Naive thymus-derived CD4-positive, alpha-beta T cell (primary cell): ENCODE results near the gene SLC39A11. TPM values are rescaled to one million over a fixed set of nuclear protein-coding genes. Genes with fewer than 3 reads are reported as not detected.
"Not testable (repeated sequence)": the region's sequence is repeated elsewhere in the genome, so short reads cannot be mapped to it uniquely, and the experiment has no call there.

Experiments
- ATAC-seq: fragments of 150-1000 bp; cut with Tn5 transposase; 2 replicates; pipeline ENCODE4 v1.10.0; 2021; ENCODE audit warnings: mild to moderate bottlenecking, moderate library complexity
- CTCF ChIA-PET: fragments of 350-600 bp; sonication (Branson Sonifier 250); formaldehyde crosslinking; loops from one replicate; lab custom pipeline; 2021; ENCODE audit warnings: antibody characterized with exemption; lab: Charles Lee
- POLR2A ChIA-PET: fragments of 350-600 bp; sonication (Branson Sonifier 250); formaldehyde crosslinking; loops from one replicate; lab custom pipeline; 2021; ENCODE audit warnings: antibody characterized with exemption, inconsistent platforms; lab: Charles Lee
- DNase-seq, 9 donors: peaks; one replicate each; pipeline versions ENCODE4 v3.0.0 to v3.0.0-alpha.2; 2020 to 2022; ENCODE audit warnings: mixed read lengths in 1 of 9
- H3K27ac ChIP-seq: one replicate; pipeline ENCODE4 v1.7.0; 2013; ENCODE audit warnings: mild to moderate bottlenecking, low read depth, low read length, moderate library complexity
- H3K27me3 ChIP-seq, 2 donors: one replicate each; pipeline ENCODE4 v1.7.0; 2013; ENCODE audit warnings: low read length in 2 of 2, mild to moderate bottlenecking in 2 of 2, moderate library complexity in 2 of 2; ENCODE audit not compliant: control insufficient read depth in 2 of 2, insufficient read depth in 2 of 2
- H3K36me3 ChIP-seq, 3 experiments: 1 replicate in 2 of 3; 2 replicates in 1 of 3; pipeline ENCODE4 v1.7.0; 2013; ENCODE audit warnings: low read length in 3 of 3, mild to moderate bottlenecking in 3 of 3, moderate library complexity in 1 of 3; ENCODE audit not compliant: insufficient read depth in 3 of 3, control insufficient read depth in 2 of 3
- H3K4me1 ChIP-seq, 2 donors: one replicate each; pipeline ENCODE4 v1.7.0; 2013; ENCODE audit warnings: low read length in 2 of 2, mild to moderate bottlenecking in 2 of 2, moderate library complexity in 1 of 2; ENCODE audit not compliant: control insufficient read depth in 2 of 2, insufficient read depth in 2 of 2
- H3K4me3 ChIP-seq: 2 replicates; pipeline ENCODE4 v1.7.0; 2013; ENCODE audit warnings: mild to moderate bottlenecking, low read length
- H3K9me3 ChIP-seq, 3 experiments: 1 replicate in 2 of 3; 2 replicates in 1 of 3; pipeline ENCODE4 v1.7.0; 2013; ENCODE audit warnings: low read length in 3 of 3; ENCODE audit not compliant: control insufficient read depth in 2 of 3
- H3K27ac Mint-ChIP-seq, 9 donors: one replicate each; pipeline ENCODE4 v1.8.0; 2020 to 2022; ENCODE audit warnings: mixed read lengths in 9 of 9, mild to moderate bottlenecking in 8 of 9, moderate library complexity in 5 of 9, inconsistent platforms in 2 of 9
- H3K27me3 Mint-ChIP-seq, 5 donors: one replicate each; pipeline ENCODE4 v1.8.0; 2021 to 2022; ENCODE audit warnings: mixed read lengths in 5 of 5, mild to moderate bottlenecking in 1 of 5
- H3K36me3 Mint-ChIP-seq, 5 donors: one replicate each; pipeline ENCODE4 v1.8.0; 2020 to 2022; ENCODE audit warnings: mixed read lengths in 5 of 5, mild to moderate bottlenecking in 3 of 5, inconsistent platforms in 1 of 5
- H3K4me1 Mint-ChIP-seq, 7 donors: one replicate each; pipeline ENCODE4 v1.8.0; 2020 to 2022; ENCODE audit warnings: mixed read lengths in 7 of 7, mild to moderate bottlenecking in 3 of 7, inconsistent platforms in 1 of 7
- H3K4me3 Mint-ChIP-seq, 10 donors: one replicate each; pipeline ENCODE4 v1.8.0; 2020 to 2022; ENCODE audit warnings: mild to moderate bottlenecking in 10 of 10, mixed read lengths in 10 of 10, moderate library complexity in 6 of 10, inconsistent platforms in 2 of 10
- H3K9me3 Mint-ChIP-seq, 11 donors: one replicate each; pipeline ENCODE4 v1.8.0; 2020 to 2022; ENCODE audit warnings: mixed read lengths in 11 of 11, mild to moderate bottlenecking in 4 of 11, inconsistent platforms in 1 of 11, moderate library complexity in 1 of 11
- intact Hi-C, 2 donors: fragments of 100-400 bp; cut with micrococcal nuclease; formaldehyde crosslinking; loops; one replicate each; pipeline ENCODE4 v1.15.1; 2023
- polyA plus RNA-seq, 2 donors: library from polyadenylated mRNA; unstranded; fragments of 300-500 nt; fragmentation: Illumina TruSeq; gene quantifications; one replicate each; pipeline ENCODE4 v1.2.3, GENCODE V29; 2021
- total RNA-seq, 6 experiments: library from RNA in 5 of 6; stranded (reverse) in 5 of 6; gene quantifications; 1 replicate in 5 of 6; 2 replicates in 1 of 6; pipeline ENCODE4 v1.2.3 and lab custom pipeline; 2021 to 2026

Gene SLC39A11
- total and polyA plus RNA-seq, 7 experiments from 2014 or later, result 8.5 to 36.7 (median 19.8) TPM

DNA sequence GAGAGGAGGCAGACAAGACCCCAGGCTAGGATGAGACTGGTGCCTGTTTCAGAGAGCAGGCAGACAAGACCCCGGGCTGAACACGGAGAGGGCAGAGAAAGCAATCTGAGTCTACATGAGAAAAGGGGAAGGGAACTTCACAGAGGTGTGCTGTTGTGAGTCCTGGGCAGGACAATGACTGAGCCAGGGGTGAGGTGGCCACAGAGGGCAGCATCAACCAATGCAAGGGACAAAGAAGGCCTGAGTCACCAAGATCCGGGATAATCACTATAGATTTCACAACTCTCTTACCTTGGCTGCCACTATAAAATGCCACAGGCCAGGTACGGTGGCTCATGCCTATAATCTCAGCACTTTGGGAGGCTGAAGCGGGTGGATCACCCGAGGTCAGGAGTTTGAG, 89.0 kb downstream of the SLC39A11 start:
- Mint-ChIP-seq H3K4me1 (peaks cover 0 to 19% (median 0%) of the 10 kb centered on the region in 7 donors), H3K9me3 (peaks cover 0 to 3% (median 0%) of the 10 kb centered on the region in 11 donors), H3K27me3 (no peaks in the 10 kb centered on the region), H3K36me3 (peaks cover 0 to 38% (median 6%) of the 10 kb centered on the region in 5 donors), H3K27ac (peak overlapping the region in 1 of 9 donors; percentile 64), H3K4me3 (no peak overlapping the region)
- POLR2A ChIA-PET, result no interaction called here
- intact Hi-C loops, result no loop called here
- CTCF ChIA-PET, result no interaction called here
- H3K4me1 ChIP-seq, result no peaks in the 10 kb centered on the region
- DNase-seq, result no peak
- ATAC-seq, result no peak
- no peak overlapping the region for H3K27ac ChIP-seq
- no peaks in the 10 kb centered on the region for H3K9me3 ChIP-seq
- H3K36me3 ChIP-seq, result no peaks in the 10 kb centered on the region
- H3K4me3 ChIP-seq, result no peak overlapping the region
- no peaks in the 10 kb centered on the region for H3K27me3 ChIP-seq

DNA sequence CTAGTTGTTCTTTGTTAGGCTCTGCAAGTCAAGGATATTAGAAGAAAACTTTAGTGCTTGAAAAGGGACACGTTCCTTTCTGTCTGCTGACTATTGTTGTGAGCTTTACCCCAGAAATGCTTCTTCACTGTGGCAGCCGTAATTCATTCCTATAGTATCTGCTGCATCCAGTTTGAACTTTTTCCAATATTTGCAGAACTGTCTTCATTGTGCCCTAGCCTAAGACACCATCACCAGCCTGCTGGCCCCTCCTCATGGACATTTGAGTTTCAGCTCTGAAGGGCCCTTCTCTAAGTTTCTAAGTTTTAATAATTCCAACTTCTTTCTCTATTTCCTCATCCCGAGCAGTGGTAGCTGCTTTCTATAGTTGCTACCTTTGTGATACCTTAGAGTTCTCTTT, 91.7 kb downstream of the SLC39A11 start:
- Histone ChIP-seq H3K9me3 (no peaks in the 10 kb centered on the region), H3K36me3 (no peaks in the 10 kb centered on the region), H3K27ac (no peak overlapping the region), H3K4me3 (no peak overlapping the region), H3K4me1 (no peaks in the 10 kb centered on the region), H3K27me3 (no peaks in the 10 kb centered on the region)
- ChIA-PET CTCF (no interaction called here), POLR2A (no interaction called here)
- H3K9me3 Mint-ChIP-seq, result peaks cover 0 to 11% (median 3%) of the 10 kb centered on the region in 11 donors
- H3K36me3 Mint-ChIP-seq, result peaks cover 0 to 50% (median 16%) of the 10 kb centered on the region in 5 donors
- H3K4me1 Mint-ChIP-seq, result peaks cover 0 to 19% (median 0%) of the 10 kb centered on the region in 7 donors
- H3K27ac Mint-ChIP-seq, result no peak overlapping the region
- no peak overlapping the region for H3K4me3 Mint-ChIP-seq
- DNase-seq (no peak), ATAC-seq (no peak)
- intact Hi-C loops, result no loop called here
- no peaks in the 10 kb centered on the region for H3K27me3 Mint-ChIP-seq

DNA sequence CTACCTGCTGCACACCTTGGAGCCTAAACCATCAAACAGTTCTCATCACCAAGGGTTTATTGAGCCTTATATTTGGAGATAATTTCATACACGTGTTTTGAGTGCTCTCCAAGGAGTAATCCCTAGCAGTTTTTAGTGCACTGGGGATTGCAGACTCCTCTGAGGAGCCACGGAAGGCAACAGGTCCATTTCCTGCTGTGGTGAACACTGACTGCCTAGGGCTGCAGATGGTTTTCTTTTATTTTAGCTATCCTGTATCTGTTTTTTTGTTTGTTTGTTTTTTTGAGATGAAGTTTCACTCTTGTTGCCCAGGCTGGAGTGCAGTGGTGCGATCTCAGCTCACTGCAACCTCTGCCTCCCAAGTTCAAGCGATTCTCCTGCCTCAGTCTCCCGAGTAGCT, 93.0 kb downstream of the SLC39A11 start:
- peaks cover 0 to 13% (median 4%) of the 10 kb centered on the region in 11 donors for H3K9me3 Mint-ChIP-seq
- H3K4me1 Mint-ChIP-seq, result peaks cover 0 to 19% (median 0%) of the 10 kb centered on the region in 7 donors
- H3K27ac ChIP-seq, H3K27me3 Mint-ChIP-seq, ATAC-seq, H3K4me3 ChIP-seq, H3K27ac Mint-ChIP-seq, H3K4me1 ChIP-seq, H3K36me3 ChIP-seq, H3K27me3 ChIP-seq, intact Hi-C loops, H3K4me3 Mint-ChIP-seq, DNase-seq, H3K9me3 ChIP-seq, POLR2A ChIA-PET, CTCF ChIA-PET: not testable (repeated sequence)
- H3K36me3 Mint-ChIP-seq, result peaks cover 0 to 45% (median 20%) of the 10 kb centered on the region in 5 donors

DNA sequence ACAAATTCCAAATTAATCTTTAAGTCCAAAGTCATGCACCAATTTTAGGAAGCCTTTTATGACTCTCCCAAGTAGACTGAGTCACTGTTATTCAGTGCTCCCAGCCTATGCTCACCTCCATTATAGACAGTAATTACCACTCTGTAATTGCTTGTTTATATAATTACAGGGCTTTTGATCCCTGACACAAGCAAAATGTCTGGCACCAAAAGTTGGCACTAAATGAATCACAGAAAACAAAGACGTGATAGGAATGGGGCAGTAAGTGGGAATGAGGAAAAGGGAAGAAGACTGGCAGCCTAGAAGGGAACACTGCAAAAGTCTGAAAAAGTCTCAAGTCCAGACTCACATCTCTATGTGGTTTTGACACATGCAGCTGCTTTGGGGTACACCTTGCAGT, 94.1 kb downstream of the SLC39A11 start:
- Mint-ChIP-seq H3K4me3 (no peak overlapping the region), H3K36me3 (peaks cover 0 to 40% (median 20%) of the 10 kb centered on the region in 5 donors), H3K9me3 (peaks cover 0 to 13% (median 4%) of the 10 kb centered on the region in 11 donors), H3K27me3 (no peaks in the 10 kb centered on the region), H3K27ac (peak overlapping the region in 1 of 9 donors; percentile 17), H3K4me1 (peaks cover 0 to 18% (median 2%) of the 10 kb centered on the region in 7 donors)
- no peak for DNase-seq
- H3K9me3 ChIP-seq, result no peaks in the 10 kb centered on the region
- H3K4me1 ChIP-seq, result no peaks in the 10 kb centered on the region
- H3K4me3 ChIP-seq, result no peak overlapping the region
- H3K27me3 ChIP-seq, result no peaks in the 10 kb centered on the region
- no peaks in the 10 kb centered on the region for H3K36me3 ChIP-seq
- H3K27ac ChIP-seq, result no peak overlapping the region
- CTCF ChIA-PET, result no interaction called here
- no peak for ATAC-seq
- POLR2A ChIA-PET, result no interaction called here
- intact Hi-C loops, result no loop called here

DNA sequence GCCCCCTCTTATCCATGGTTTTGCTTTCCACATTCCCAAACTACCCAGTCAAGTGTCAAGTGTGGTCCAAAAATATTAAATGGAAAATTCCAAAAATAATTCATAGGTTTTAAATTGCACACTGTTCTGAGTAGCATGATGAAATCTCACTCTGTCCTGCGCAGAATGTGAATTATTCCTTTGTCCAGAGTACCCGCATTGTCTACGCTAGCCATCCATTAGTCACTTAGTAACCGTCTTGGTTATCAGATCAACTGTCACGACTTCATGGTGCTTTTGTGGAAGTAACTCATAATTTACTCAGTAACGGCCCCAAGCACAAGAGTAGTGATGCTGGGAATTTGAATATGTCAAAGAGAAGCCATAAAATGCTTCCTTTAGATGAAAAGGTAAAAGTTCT, 94.9 kb downstream of the SLC39A11 start:
- Histone ChIP-seq H3K27ac (no peak overlapping the region), H3K36me3 (no peaks in the 10 kb centered on the region), H3K4me3 (no peak overlapping the region), H3K4me1 (no peaks in the 10 kb centered on the region), H3K9me3 (no peaks in the 10 kb centered on the region), H3K27me3 (no peaks in the 10 kb centered on the region)
- ATAC-seq, result no peak
- intact Hi-C loops, result no loop called here
- ChIA-PET CTCF (no interaction called here), POLR2A (no interaction called here)
- peaks cover 0 to 35% (median 20%) of the 10 kb centered on the region in 5 donors for H3K36me3 Mint-ChIP-seq
- H3K27ac Mint-ChIP-seq, result no peak overlapping the region
- H3K4me3 Mint-ChIP-seq, result no peak overlapping the region
- no peak for DNase-seq
- peaks cover 0 to 13% (median 4%) of the 10 kb centered on the region in 11 donors for H3K9me3 Mint-ChIP-seq
- peaks cover 0 to 13% (median 5%) of the 10 kb centered on the region in 7 donors for H3K4me1 Mint-ChIP-seq
- H3K27me3 Mint-ChIP-seq, result no peaks in the 10 kb centered on the region

DNA sequence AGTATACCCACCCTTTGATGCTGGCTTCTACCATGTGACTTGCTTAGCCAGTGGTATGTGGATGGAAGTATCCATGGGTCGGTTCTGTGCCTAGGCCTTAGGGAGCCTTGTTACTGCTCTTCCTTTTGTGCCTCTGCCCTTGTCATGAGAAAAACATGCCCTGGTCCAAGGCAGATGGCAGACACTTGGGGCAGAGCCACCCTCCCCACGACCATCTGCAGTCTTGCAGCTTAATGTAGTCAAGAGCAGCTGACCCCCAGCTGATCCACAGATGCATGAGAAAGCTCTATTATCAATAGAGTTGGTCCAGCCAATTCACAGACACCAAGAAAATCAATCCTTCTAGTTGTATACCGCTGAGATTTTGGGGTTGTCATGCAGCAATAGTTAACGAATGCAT, 95.7 kb downstream of the SLC39A11 start:
- H3K4me3 Mint-ChIP-seq, result no peak overlapping the region
- intact Hi-C loops, result no loop called here
- ChIA-PET POLR2A (no interaction called here), CTCF (no interaction called here)
- no peak overlapping the region for H3K4me3 ChIP-seq
- no peaks in the 10 kb centered on the region for H3K36me3 ChIP-seq
- DNase-seq (no peak), ATAC-seq (no peak)
- H3K36me3 Mint-ChIP-seq, result peaks cover 0 to 38% (median 20%) of the 10 kb centered on the region in 5 donors
- H3K27me3 Mint-ChIP-seq, result no peaks in the 10 kb centered on the region
- no peaks in the 10 kb centered on the region for H3K27me3 ChIP-seq
- H3K9me3 Mint-ChIP-seq, result peaks cover 0 to 13% (median 4%) of the 10 kb centered on the region in 11 donors
- H3K9me3 ChIP-seq, result no peaks in the 10 kb centered on the region
- peaks cover 0 to 13% (median 5%) of the 10 kb centered on the region in 7 donors for H3K4me1 Mint-ChIP-seq
- H3K27ac Mint-ChIP-seq, result no peak overlapping the region
- H3K4me1 ChIP-seq, result no peaks in the 10 kb centered on the region
- H3K27ac ChIP-seq, result no peak overlapping the region

DNA sequence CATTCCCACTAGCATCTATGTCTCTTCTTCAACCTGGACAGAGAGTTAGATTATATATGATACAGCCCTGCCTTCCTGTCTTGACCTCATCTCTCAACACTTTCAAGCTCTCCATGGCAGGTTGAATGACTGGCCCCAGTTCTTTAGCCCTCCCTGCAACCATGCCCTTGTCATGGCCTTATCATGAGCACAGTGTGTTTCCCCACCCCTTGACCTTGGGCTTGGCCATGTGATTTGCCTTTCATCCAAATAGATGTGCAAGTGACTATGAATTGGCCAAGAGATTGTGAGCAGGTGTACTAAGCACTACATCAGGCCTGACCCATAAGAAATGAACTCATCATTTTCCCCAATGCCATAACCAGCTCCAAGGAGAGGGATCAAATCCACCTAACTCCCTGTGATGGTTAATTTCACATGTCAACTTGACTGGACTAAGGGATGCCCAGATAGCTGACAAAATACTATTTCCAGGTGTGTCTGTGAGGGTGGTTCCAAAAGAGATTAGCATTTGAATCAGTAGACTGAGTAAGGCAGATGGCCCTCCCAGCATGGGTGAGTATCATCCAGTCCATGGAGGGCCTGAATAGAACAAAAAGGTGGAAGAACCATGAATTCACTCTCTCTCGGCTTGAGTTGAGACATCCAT, 97.4 kb downstream of the SLC39A11 start:
- Mint-ChIP-seq H3K4me3 (no peak overlapping the region), H3K4me1 (peaks cover 0 to 7% (median 4%) of the 10 kb centered on the region in 7 donors), H3K27ac (no peak overlapping the region), H3K36me3 (peaks cover 0 to 38% (median 20%) of the 10 kb centered on the region in 5 donors), H3K27me3 (no peaks in the 10 kb centered on the region), H3K9me3 (peaks cover 0 to 13% (median 4%) of the 10 kb centered on the region in 11 donors)
- Histone ChIP-seq H3K27me3 (no peaks in the 10 kb centered on the region), H3K4me3 (no peak overlapping the region), H3K9me3 (no peaks in the 10 kb centered on the region), H3K27ac (no peak overlapping the region), H3K36me3 (no peaks in the 10 kb centered on the region), H3K4me1 (no peaks in the 10 kb centered on the region)
- ATAC-seq (no peak), DNase-seq (no peak)
- intact Hi-C loops, result no loop called here
- POLR2A ChIA-PET, result no interaction called here
- CTCF ChIA-PET, result no interaction called here
